H1 (cell line): ENCODE results near the gene KIF26B. TPM values are rescaled to one million over a fixed set of nuclear protein-coding genes. Genes with fewer than 3 reads are reported as not detected.

Experiments
- CTCF ChIA-PET: fragments of 300-600 bp; sonication (Branson Sonifier 250); formaldehyde crosslinking; loops from one replicate; lab custom pipeline; 2021; ENCODE audit not compliant: partially characterized antibody; lab: Charles Lee
- POLR2A ChIA-PET: fragments of 300-600 bp; sonication (Branson Sonifier 250); formaldehyde crosslinking; loops from one replicate; lab custom pipeline; 2021; ENCODE audit warnings: inconsistent platforms; ENCODE audit not compliant: partially characterized antibody; lab: Charles Lee
- DNase-seq, 2 experiments: peaks; one replicate each; pipeline versions ENCODE4 v3.0.0 to v3.0.0-alpha.2; 2010 to 2022; ENCODE audit warnings: low spot score in 2 of 2, low read depth in 1 of 2, mixed read lengths in 1 of 2
- FAIRE-seq: peaks from 2 replicates; lab custom pipeline; 2011; peaks lifted over from hg19 to GRCh38; lab: Jason Lieb, UNC
- H2AFZ ChIP-seq: 2 replicates; pipeline ENCODE4 v1.8.1; 2012; ENCODE audit warnings: low read length, inconsistent platforms
- H2AK5ac ChIP-seq: 2 replicates; pipeline ENCODE4 v1.6.1; 2013; ENCODE audit warnings: low read depth, low read length
- H2BK120ac ChIP-seq: replicated peaks from 2 replicates; pipeline ENCODE3; 2013; ENCODE audit warnings: low read depth, low read length, inconsistent platforms
- H2BK12ac ChIP-seq: 2 replicates; pipeline ENCODE4 v1.6.1; 2013; ENCODE audit warnings: low read depth, low read length
- H2BK15ac ChIP-seq: 2 replicates; pipeline ENCODE4 v1.6.1; 2013; ENCODE audit warnings: low read length
- H2BK20ac ChIP-seq: 2 replicates; pipeline ENCODE4 v1.6.1; 2013; ENCODE audit warnings: low read length
- H2BK5ac ChIP-seq: 2 replicates; pipeline ENCODE4 v1.6.1; 2013; ENCODE audit warnings: low read depth, low read length
- H3K14ac ChIP-seq: 2 replicates; pipeline ENCODE4 v1.6.1; 2013; ENCODE audit warnings: inconsistent platforms; ENCODE audit not compliant: insufficient read length
- H3K18ac ChIP-seq: 2 replicates; pipeline ENCODE4 v1.6.1; 2013; ENCODE audit warnings: low read length; ENCODE audit errors: extremely low read depth
- H3K23ac ChIP-seq: 2 replicates; pipeline ENCODE4 v1.6.1; 2013; ENCODE audit warnings: inconsistent platforms; ENCODE audit not compliant: insufficient read length
- H3K23me2 ChIP-seq: 2 replicates; pipeline ENCODE4 v1.6.1; 2013; ENCODE audit warnings: low read depth, low read length
- H3K27ac ChIP-seq: 2 replicates; pipeline ENCODE4 v1.6.1; 2011; ENCODE audit warnings: low read depth, low read length, inconsistent platforms
- H3K27me3 ChIP-seq, 4 experiments: replicated peaks in 1 of 4; 1 replicate in 1 of 4; 2 replicates in 3 of 4; pipeline versions ENCODE4 v1.6.1 to v1.8.1; 2011 to 2013; ENCODE audit warnings: low read length in 3 of 4, mild to moderate bottlenecking in 3 of 4, inconsistent platforms in 2 of 4, mixed read lengths in 2 of 4, moderate library complexity in 1 of 4; ENCODE audit not compliant: control insufficient read depth in 3 of 4, insufficient read depth in 3 of 4; ENCODE audit errors: extremely low read depth in 1 of 4
- H3K36me3 ChIP-seq, 4 experiments: 2 replicates each; pipeline versions ENCODE4 v1.6.1 to v1.8.1; 2011 to 2013; ENCODE audit warnings: mild to moderate bottlenecking in 4 of 4, low read length in 3 of 4, moderate library complexity in 2 of 4, control low read depth in 1 of 4, inconsistent platforms in 1 of 4; ENCODE audit not compliant: insufficient read depth in 4 of 4, control insufficient read depth in 2 of 4
- H3K4ac ChIP-seq: replicated peaks from 2 replicates; pipeline ENCODE3; 2013; ENCODE audit warnings: low read length, low read depth, mixed read lengths, inconsistent platforms; ENCODE audit not compliant: insufficient read length
- H3K4me1 ChIP-seq, 4 experiments: replicated peaks in 1 of 4; 1 replicate in 1 of 4; 2 replicates in 3 of 4; pipeline versions ENCODE4 v1.6.1 to v1.8.1; 2011 to 2013; ENCODE audit warnings: low read length in 3 of 4, inconsistent platforms in 2 of 4, mixed read lengths in 1 of 4; ENCODE audit not compliant: insufficient read depth in 4 of 4, control insufficient read depth in 3 of 4
- H3K4me2 ChIP-seq, 2 experiments: 2 replicates each; pipeline versions ENCODE4 v1.6.1 to v1.8.1; 2011 to 2013; ENCODE audit warnings: low read depth in 2 of 2, low read length in 2 of 2, control low read depth in 1 of 2, inconsistent platforms in 1 of 2, mild to moderate bottlenecking in 1 of 2; ENCODE audit not compliant: insufficient read depth in 1 of 2
- H3K4me3 ChIP-seq, 4 experiments: fragments of 200-600, 300-600 bp in 1 of 4; sonication (generic), shearing (Covaris generic), sonication (Bioruptor Twin) in 1 of 4; 2 replicates each; pipeline versions ENCODE4 v1.5.1 to v1.8.1; 2011 to 2016; ENCODE audit warnings: low read length in 4 of 4, low read depth in 3 of 4, control low read depth in 2 of 4, inconsistent platforms in 2 of 4, mild to moderate bottlenecking in 2 of 4, mixed read lengths in 1 of 4, moderate library complexity in 1 of 4; ENCODE audit not compliant: insufficient read depth in 2 of 4; ENCODE audit errors: extremely low read depth in 1 of 4
- H3K56ac ChIP-seq: replicated peaks from 2 replicates; pipeline ENCODE3; 2013; ENCODE audit warnings: low read depth, mild to moderate bottlenecking, mixed read lengths, low read length, inconsistent platforms; ENCODE audit not compliant: insufficient read length
- H3K79me1 ChIP-seq: 2 replicates; pipeline ENCODE4 v1.6.1; 2013; ENCODE audit warnings: low read depth, low read length, control low read depth
- H3K79me2 ChIP-seq, 2 experiments: 2 replicates each; pipeline versions ENCODE4 v1.6.1 to v1.8.1; 2012 to 2013; ENCODE audit warnings: low read length in 2 of 2, mild to moderate bottlenecking in 2 of 2, inconsistent platforms in 1 of 2; ENCODE audit not compliant: insufficient read depth in 2 of 2, control insufficient read depth in 1 of 2
- H3K9ac ChIP-seq, 4 experiments: replicated peaks in 1 of 4; 1 replicate in 1 of 4; 2 replicates in 3 of 4; pipeline versions ENCODE4 v1.6.1 to v1.8.1; 2011 to 2013; ENCODE audit warnings: low read depth in 3 of 4, low read length in 3 of 4, control low read depth in 2 of 4, mild to moderate bottlenecking in 2 of 4, moderate library complexity in 2 of 4, inconsistent platforms in 1 of 4; ENCODE audit errors: extremely low read depth in 1 of 4
- H3K9me3 ChIP-seq, 2 experiments: 2 replicates each; pipeline versions ENCODE4 v1.6.1 to v1.8.1; 2012 to 2013; ENCODE audit warnings: mild to moderate bottlenecking in 2 of 2, moderate library complexity in 2 of 2, control low read depth in 1 of 2, inconsistent platforms in 1 of 2, low read depth in 1 of 2, low read length in 1 of 2, mixed read lengths in 1 of 2; ENCODE audit not compliant: insufficient read depth in 2 of 2
- H4K20me1 ChIP-seq, 2 experiments: replicated peaks in 1 of 2; 2 replicates each; pipeline versions ENCODE3 to v1.8.1; 2011 to 2013; ENCODE audit warnings: inconsistent platforms in 2 of 2, low read length in 2 of 2, mild to moderate bottlenecking in 1 of 2; ENCODE audit not compliant: insufficient read depth in 2 of 2, control insufficient read depth in 1 of 2
- H4K5ac ChIP-seq: 2 replicates; pipeline ENCODE4 v1.6.1; 2013; ENCODE audit warnings: low read length, low read depth, mixed read lengths, inconsistent platforms; ENCODE audit not compliant: insufficient read length
- H4K8ac ChIP-seq: 2 replicates; pipeline ENCODE4 v1.8.0; 2013; ENCODE audit warnings: mild to moderate bottlenecking, moderate library complexity, low read length, inconsistent platforms; ENCODE audit not compliant: insufficient read depth; ENCODE audit errors: extremely low read depth
- H4K91ac ChIP-seq: replicated peaks from 2 replicates; pipeline ENCODE3; 2013; ENCODE audit warnings: low read length, mixed read lengths, inconsistent platforms; ENCODE audit not compliant: insufficient read length
- CHD2 ChIP-seq: IDR thresholded peaks from 2 replicates; pipeline ENCODE4 v1.6.1; 2012; ENCODE audit warnings: low read length, improper control_type of control experiment
- CTCF ChIP-seq, 3 experiments: IDR thresholded peaks; 1 replicate in 2 of 3; 2 replicates in 1 of 3; pipeline versions ENCODE4 v1.5.1 to v1.6.1; 2011; ENCODE audit warnings: low read length in 3 of 3, mild to moderate bottlenecking in 3 of 3, inconsistent platforms in 2 of 3, low read depth in 1 of 3, moderate library complexity in 1 of 3; ENCODE audit not compliant: insufficient read depth in 1 of 3; ENCODE audit errors: control extremely low read depth in 1 of 3
- KDM4A ChIP-seq: IDR thresholded peaks from one replicate; pipeline ENCODE4 v1.7.1; 2012; ENCODE audit warnings: low read depth, mild to moderate bottlenecking, moderate library complexity, low read length, inconsistent platforms; ENCODE audit not compliant: severe bottlenecking
- KDM5A ChIP-seq: fragments of 200-600 bp; IDR thresholded peaks from 2 replicates; pipeline ENCODE4 v1.7.1; 2012; ENCODE audit warnings: mild to moderate bottlenecking, low read length, inconsistent platforms, mixed read lengths
- PHF8 ChIP-seq: fragments of 200-600 bp; sonication (generic); conservative IDR thresholded peaks from 2 replicates; pipeline ENCODE4 v1.7.1; 2012; ENCODE audit warnings: low read depth, mild to moderate bottlenecking, inconsistent platforms, low read length, moderate library complexity
- POLR2A ChIP-seq, 2 experiments: IDR thresholded peaks; 1 replicate in 1 of 2; 2 replicates in 1 of 2; pipeline ENCODE4 v1.6.1; 2011; ENCODE audit warnings: low read depth in 2 of 2, low read length in 2 of 2, mild to moderate bottlenecking in 2 of 2; ENCODE audit errors: control extremely low read depth in 1 of 2
- SIN3A ChIP-seq, 2 experiments: IDR thresholded peaks in 1 of 2; conservative IDR thresholded peaks in 1 of 2; 2 replicates each; pipeline ENCODE4 v1.6.1; 2011 to 2012; ENCODE audit warnings: low read length in 2 of 2, improper control_type of control experiment in 1 of 2, low read depth in 1 of 2, mild to moderate bottlenecking in 1 of 2
- TAF1 ChIP-seq: IDR thresholded peaks from 2 replicates; pipeline ENCODE4 v1.6.1; 2011; ENCODE audit warnings: mild to moderate bottlenecking, low read depth, low read length
- WGBS, 2 experiments: shearing (Covaris generic) in 1 of 2; methylation state at CpG; one replicate each; pipeline versions ENCODE4 v1.1.6 to v1.1.7; 2013 to 2015; ENCODE audit warnings: low lambda C conversion rate in 2 of 2, mixed read lengths in 2 of 2, inconsistent platforms in 1 of 2, low coverage in 1 of 2, missing lambda C conversion rate in 1 of 2; ENCODE audit not compliant: insufficient replicate concordance in 2 of 2, insufficient coverage in 1 of 2, insufficient read length in 1 of 2; ENCODE audit errors: extremely low coverage in 1 of 2, missing lambda C conversion rate in 1 of 2; 5-methylcytosine and 5-hydroxymethylcytosine counted together
- polyA plus RNA-seq, 7 experiments: library from polyadenylated mRNA; depleted of rRNA in 3 of 7; stranded (reverse) in 5 of 7; unstranded in 2 of 7; fragments of >200 nt in 5 of 7; fragments of 200-250 nt in 2 of 7; gene quantifications; 1 replicate in 5 of 7; 2 replicates in 1 of 7; 4 replicates in 1 of 7; pipeline versions ENCODE4 v1.2.1 to v1.2.3, GENCODE V29; 2011 to 2013; ENCODE audit warnings: missing spikeins in 2 of 7, mixed read lengths in 2 of 7
- total RNA-seq: library from RNA; stranded (reverse); fragmentation: NEBNext Ultra II Directional; extraction: Animal tissue kit (Norgen Biotek cat#: 25700); gene quantifications from 2 replicates; pipeline ENCODE4 v1.2.1, GENCODE V29; 2021
- TF ChIP-seq, protein P1 (sequence below): IDR thresholded peaks from 2 replicates; pipeline ENCODE4 v1.6.1; 2012; ENCODE audit warnings: low read length, inconsistent platforms

The KIF26B gene
- total and polyA plus RNA-seq, 2 of the 8 experiments (the other 6 are each of a cell fraction or from before 2014, with no cell fraction given), result 0.06 to 0.28 TPM

DNA sequence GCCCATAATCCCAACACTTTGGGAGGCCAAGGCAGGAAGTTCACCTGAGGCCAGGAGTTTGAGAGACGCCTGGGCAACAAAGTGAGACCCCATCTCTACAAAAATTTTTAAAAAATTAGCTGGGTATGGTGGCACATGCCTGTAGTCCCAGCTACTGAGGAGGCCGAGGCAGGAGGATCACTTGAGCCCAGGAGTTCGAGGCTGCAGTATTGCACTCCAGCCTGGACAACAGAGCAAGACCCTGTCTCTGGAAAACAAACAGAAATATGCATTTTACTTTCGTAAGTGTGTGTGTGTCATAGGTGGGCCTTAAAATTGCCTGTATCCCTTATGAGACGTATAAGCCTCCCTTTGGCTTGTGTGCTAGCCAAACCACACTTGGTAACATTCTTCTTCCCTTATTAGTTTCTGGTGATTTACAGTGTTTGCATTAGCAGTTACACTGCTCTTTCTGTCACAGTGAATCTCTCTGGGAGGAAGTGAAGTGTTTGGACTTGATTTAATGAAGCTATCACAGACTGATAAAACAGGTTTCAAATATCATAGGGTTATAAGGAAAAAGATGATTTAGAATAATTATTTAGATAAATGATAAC is 48.9 kb upstream of the KIF26B start:
- Histone ChIP-seq H2BK20ac (no peak overlapping the region), H2BK120ac (no peak overlapping the region), H3K23ac (no peak overlapping the region), H3K9ac (no peak overlapping the region), H4K8ac (no peak overlapping the region), H3K79me1 (no peaks in the 10 kb centered on the region), H3K27ac (no peak overlapping the region), H2AFZ (no peak overlapping the region), H3K36me3 (no peaks in the 10 kb centered on the region), H3K4me3 (no peak overlapping the region), H3K4me2 (no peak overlapping the region), H2BK12ac (no peak overlapping the region), H3K4ac (no peak overlapping the region), H2AK5ac (no peak overlapping the region), H4K91ac (no peak overlapping the region), H3K23me2 (no peaks in the 10 kb centered on the region), H4K20me1 (no peaks in the 10 kb centered on the region), H4K5ac (no peak overlapping the region), H3K9me3 (no peaks in the 10 kb centered on the region), H3K18ac (no peak overlapping the region), H3K14ac (no peak overlapping the region), H3K27me3 (no peaks in the 10 kb centered on the region), H3K56ac (no peak overlapping the region), H3K4me1 (peaks cover 0 to 3% (median under 1%) of the 10 kb centered on the region in 4 experiments; a peak in 1 of 7 replicates), H3K79me2 (no peaks in the 10 kb centered on the region), H2BK15ac (no peak overlapping the region), H2BK5ac (no peak overlapping the region)
- 92% methylated on average over 5 of the region's 5 CpGs; no CpG with 5 or more reads in 1 of the 2 experiments for WGBS, 2 experiments
- DNase-seq (no peak), FAIRE-seq (no peak)
- ChIA-PET CTCF (interaction anchor here (1.2 kb wide), 1 partner anchor 22 kb away, joined by 3 read pairs; no protein-coding TSS in a partner anchor), POLR2A (no interaction called here)
- TF ChIP-seq SIN3A (conservative IDR thresholded peaks at IDR 0.05 in 1 of 2, IDR thresholded peaks at IDR 0.05 in 1 of 2; ENCODE audit: low read depth in 1 of 2, low read length in 2 of 2) (no peak), POLR2A (IDR thresholded peaks at IDR 0.05; ENCODE audit: control extremely low read depth in 1 of 2, low read depth in 2 of 2, low read length in 2 of 2) (no peak), CTCF (IDR thresholded peaks at IDR 0.05; ENCODE audit: control extremely low read depth in 1 of 3, insufficient read depth in 1 of 3, low read depth in 1 of 3, low read length in 3 of 3) (no peak), KDM4A (no peak), KDM5A (no peak), TAF1 (no peak), CHD2 (no peak), PHF8 (no peak)
- TF ChIP-seq, protein P1, sequence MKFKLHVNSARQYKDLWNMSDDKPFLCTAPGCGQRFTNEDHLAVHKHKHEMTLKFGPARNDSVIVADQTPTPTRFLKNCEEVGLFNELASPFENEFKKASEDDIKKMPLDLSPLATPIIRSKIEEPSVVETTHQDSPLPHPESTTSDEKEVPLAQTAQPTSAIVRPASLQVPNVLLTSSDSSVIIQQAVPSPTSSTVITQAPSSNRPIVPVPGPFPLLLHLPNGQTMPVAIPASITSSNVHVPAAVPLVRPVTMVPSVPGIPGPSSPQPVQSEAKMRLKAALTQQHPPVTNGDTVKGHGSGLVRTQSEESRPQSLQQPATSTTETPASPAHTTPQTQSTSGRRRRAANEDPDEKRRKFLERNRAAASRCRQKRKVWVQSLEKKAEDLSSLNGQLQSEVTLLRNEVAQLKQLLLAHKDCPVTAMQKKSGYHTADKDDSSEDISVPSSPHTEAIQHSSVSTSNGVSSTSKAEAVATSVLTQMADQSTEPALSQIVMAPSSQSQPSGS, result no peak
